ENCODE measurements around the gene FYN.

- TF ChIP-seq EZH2 (IDR thresholded peaks at IDR 0.05) (no peak), POLR2AphosphoS5 (IDR thresholded peaks at IDR 0.05; ENCODE audit: borderline replicate concordance, low read depth, low read length) (no peak), FOXP2 (optimal IDR thresholded peaks at IDR 0.05; ENCODE audit: control extremely low read depth, extremely low read length, insufficient read depth) (no peak)
Observed at GRCh38 chr6:111818539-111819226, 54.6 kb downstream of the FYN start.
